HCT116 (cell line): Measurements from ENCODE around the gene PTPRS. TPM values are rescaled to one million over a fixed set of nuclear protein-coding genes. Genes with fewer than 3 reads are reported as not detected.
A peak's percentile ranks its signal among the peaks of the same experiment; 100 is the strongest.

Experiments
- ATAC-seq: fragments of 200-7000 bp; cut with Tn5 transposase; 2 replicates; pipeline ENCODE4 v1.9.1; 2020; ENCODE audit warnings: mild to moderate bottlenecking, moderate library complexity
- BruUV-seq: library from RNA; stranded (reverse); fragments of 400-500 nt; replicated peaks from 2 replicates; lab custom pipeline; 2021; lab: Mats Ljungman, UMichigan
- CTCF ChIA-PET: fragments of 300-600 bp; sonication (Branson Sonifier 250); formaldehyde crosslinking; loops from one replicate; lab custom pipeline; 2021; ENCODE audit warnings: antibody characterized with exemption; lab: Charles Lee
- POLR2A ChIA-PET: fragments of 300-600, 350-600 bp; sonication (Branson Sonifier 250); formaldehyde crosslinking; loops from one replicate; lab custom pipeline; 2021; ENCODE audit warnings: antibody characterized with exemption; lab: Charles Lee
- RAD21 ChIA-PET, 2 experiments: fragments of 300-600 bp; sonication (Branson Sonifier 250); formaldehyde crosslinking; loops; one replicate each; lab custom pipeline; 2023; ENCODE audit warnings: low total read pairs in 2 of 2; ENCODE audit not compliant: uncharacterized antibody in 2 of 2, unreplicated experiment in 2 of 2, low non-redundant PET in 1 of 2; lab: Charles Lee
- DNase-seq: peaks from one replicate; pipeline ENCODE4 v3.0.0-alpha.2; 2010; ENCODE audit warnings: low read depth, low spot score
- H2AFZ ChIP-seq: fragments of 200-600 bp; shearing (Covaris generic), sonication (generic); 2 replicates; pipeline ENCODE4 v1.6.1; 2017; ENCODE audit warnings: low read depth, mixed run types, mixed read lengths, antibody characterized with exemption, low read length; ENCODE audit not compliant: poor library complexity, severe bottlenecking
- H3K27ac ChIP-seq: 2 replicates; pipeline ENCODE4 v1.5.1; 2012; ENCODE audit warnings: low read depth, low read length
- H3K27me3 ChIP-seq: fragments of 200-600 bp; sonication (generic); 2 replicates; pipeline ENCODE4 v1.6.1; 2016; ENCODE audit warnings: mixed run types, low read length, mixed read lengths; ENCODE audit not compliant: insufficient read depth
- H3K36me3 ChIP-seq, 2 experiments: fragments of 200-500 bp in 1 of 2; fragments of 200-600 bp in 1 of 2; sonication (Bioruptor generic) in 1 of 2; sonication (generic) in 1 of 2; 2 replicates each; pipeline versions ENCODE4 v1.5.1 to v1.6.1; 2014 to 2016; ENCODE audit warnings: low read length in 2 of 2, inconsistent platforms in 1 of 2, mixed read lengths in 1 of 2, mixed run types in 1 of 2; ENCODE audit not compliant: insufficient read depth in 2 of 2, control insufficient read depth in 1 of 2
- H3K4me1 ChIP-seq, 2 experiments: fragments of 200-600 bp in 1 of 2; sonication (generic) in 1 of 2; 2 replicates each; pipeline versions ENCODE4 v1.5.1 to v1.6.1; 2012 to 2017; ENCODE audit warnings: low read length in 2 of 2, inconsistent platforms in 1 of 2, mild to moderate bottlenecking in 1 of 2, mixed read lengths in 1 of 2, mixed run types in 1 of 2, moderate library complexity in 1 of 2; ENCODE audit not compliant: insufficient read depth in 2 of 2, control insufficient read depth in 1 of 2
- H3K4me2 ChIP-seq: fragments of 200-600 bp; sonication (generic); 2 replicates; pipeline ENCODE4 v1.6.1; 2017; ENCODE audit warnings: mixed run types, low read length, mixed read lengths
- H3K4me3 ChIP-seq, 2 experiments: fragments of 200-600 bp in 1 of 2; sonication (generic) in 1 of 2; replicated peaks in 1 of 2; 2 replicates each; pipeline ENCODE4 v1.5.1; 2011 to 2016; ENCODE audit warnings: low read length in 2 of 2, control low read depth in 1 of 2, low read depth in 1 of 2, mild to moderate bottlenecking in 1 of 2, mixed read lengths in 1 of 2, mixed run types in 1 of 2
- H3K79me2 ChIP-seq: fragments of 200-600 bp; sonication (generic); 2 replicates; pipeline ENCODE4 v1.6.1; 2017; ENCODE audit warnings: mild to moderate bottlenecking, mixed run types, low read length, moderate library complexity, mixed read lengths; ENCODE audit not compliant: insufficient read depth
- H3K9ac ChIP-seq: fragments of 200-600 bp; sonication (generic); 2 replicates; pipeline ENCODE4 v1.6.1; 2016; ENCODE audit warnings: low read length, mixed read lengths
- H3K9me2 ChIP-seq: fragments of 200-600 bp; sonication (generic), shearing (Covaris generic); 2 replicates; pipeline ENCODE4 v1.6.1; 2017; ENCODE audit warnings: mixed run types, mild to moderate bottlenecking, moderate library complexity; ENCODE audit not compliant: insufficient read depth
- H3K9me3 ChIP-seq, 2 experiments: fragments of 200-500 bp in 1 of 2; fragments of 200-600 bp in 1 of 2; sonication (Bioruptor generic) in 1 of 2; sonication (generic) in 1 of 2; 2 replicates each; pipeline ENCODE4 v1.6.1; 2014 to 2017; ENCODE audit warnings: low read length in 2 of 2, mixed read lengths in 2 of 2, inconsistent platforms in 1 of 2, low read depth in 1 of 2, mild to moderate bottlenecking in 1 of 2, mixed run types in 1 of 2, moderate library complexity in 1 of 2; ENCODE audit not compliant: control insufficient read depth in 1 of 2, insufficient read depth in 1 of 2
- H4K20me1 ChIP-seq: fragments of 200-600 bp; sonication (generic), shearing (Covaris generic); 2 replicates; pipeline ENCODE4 v1.6.1; 2017; ENCODE audit warnings: mixed run types, mild to moderate bottlenecking, moderate library complexity; ENCODE audit not compliant: insufficient read depth
- CBX3 ChIP-seq: IDR thresholded peaks from 2 replicates; pipeline ENCODE4 v1.6.1; 2012; ENCODE audit warnings: low read depth
- ELF1 ChIP-seq: IDR thresholded peaks from 2 replicates; pipeline ENCODE4 v1.6.1; 2012; ENCODE audit warnings: low read depth, borderline replicate concordance
- EZH2 ChIP-seq: fragments of 200-600 bp; sonication (generic); IDR thresholded peaks from 2 replicates; pipeline ENCODE4 v1.6.1; 2017; ENCODE audit warnings: antibody characterized with exemption, mixed run types
- RAD21 ChIP-seq: IDR thresholded peaks from 2 replicates; pipeline ENCODE4 v1.6.1; 2012; ENCODE audit warnings: low read depth, mild to moderate bottlenecking
- YY1 ChIP-seq: IDR thresholded peaks from 2 replicates; pipeline ENCODE4 v1.6.1; 2011; ENCODE audit warnings: low read length, low read depth, moderate library complexity, mild to moderate bottlenecking; ENCODE audit not compliant: insufficient replicate concordance; ENCODE audit errors: extremely low read depth
- ZFX ChIP-seq: fragments of 450-650 bp; IDR thresholded peaks from 2 replicates; pipeline ENCODE4 v1.6.1; 2017
- ZNF274 ChIP-seq: fragments of 200-500 bp; sonication (Bioruptor generic); IDR thresholded peaks from 2 replicates; pipeline ENCODE4 v1.6.1; 2014; ENCODE audit warnings: mild to moderate bottlenecking, low read depth, low read length, inconsistent platforms
- intact Hi-C: fragments of 100-400 bp; cut with micrococcal nuclease; formaldehyde crosslinking; loops from 2 replicates; pipeline ENCODE4 v1.10.0; 2022
- total RNA-seq: library from RNA; stranded (reverse); gene quantifications from one replicate; pipeline ENCODE4 v1.2.1, GENCODE V29; 2021; ENCODE audit not compliant: unreplicated experiment
- TF ChIP-seq, protein P1 (sequence below): IDR thresholded peaks from 2 replicates; pipeline ENCODE4 v1.6.1; 2012
- TF ChIP-seq, protein P2 (sequence below), 3 experiments: fragments of 200-600 bp in 1 of 3; sonication (generic) in 1 of 3; IDR thresholded peaks in 2 of 3; conservative IDR thresholded peaks in 1 of 3; 2 replicates each; pipeline ENCODE4 v1.5.1; 2012 to 2017; ENCODE audit warnings: low read depth in 2 of 3, low read length in 2 of 3, antibody characterized with exemption in 1 of 3, borderline replicate concordance in 1 of 3, control low read depth in 1 of 3, mild to moderate bottlenecking in 1 of 3, mixed read lengths in 1 of 3, mixed run types in 1 of 3, moderate library complexity in 1 of 3; ENCODE audit not compliant: insufficient read depth in 1 of 3

The PTPRS gene
- total RNA-seq, 1 experiment from 2014 or later: 123 TPM

GRCh38 chr19:5369962-5370367 lies 29.4 kb upstream of the PTPRS start:
- Histone ChIP-seq H3K9me2 (no peaks in the 10 kb centered on the region), H3K27me3 (peaks cover 4% of the 10 kb centered on the region; the same call in 1 of the 2 replicates), H4K20me1 (no peaks in the 10 kb centered on the region), H3K36me3 (no peaks in the 10 kb centered on the region), H3K4me1 (no peaks in the 10 kb centered on the region), H3K4me3 (no peak overlapping the region), H3K4me2 (no peak overlapping the region), H3K9me3 (no peaks in the 10 kb centered on the region; a peak in 1 of 4 replicates), H3K79me2 (no peaks in the 10 kb centered on the region), H2AFZ (no peak overlapping the region), H3K27ac (no peak overlapping the region), H3K9ac (no peak overlapping the region)
- RAD21 ChIA-PET: no interaction called here
- CTCF ChIA-PET: no interaction called here
- DNase-seq (no peak), ATAC-seq (peak; percentile 99)
- POLR2A ChIA-PET: no interaction called here
- no TSS peak for BruUV-seq
- intact Hi-C loops: loop anchor here (1.0 to 10.0 kb wide), 2 partner anchors 165 to 208 kb away; no protein-coding TSS in a partner anchor
- TF ChIP-seq CBX3 (peak; percentile 48; the same call in 1 of the 2 replicates), RAD21 (peak; percentile 50), EZH2 (no peak), ZFX (no peak), ELF1 (no peak), ZNF274 (no peak), YY1 (no peak)
- TF ChIP-seq, protein P1, sequence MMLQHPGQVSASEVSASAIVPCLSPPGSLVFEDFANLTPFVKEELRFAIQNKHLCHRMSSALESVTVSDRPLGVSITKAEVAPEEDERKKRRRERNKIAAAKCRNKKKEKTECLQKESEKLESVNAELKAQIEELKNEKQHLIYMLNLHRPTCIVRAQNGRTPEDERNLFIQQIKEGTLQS: no peak
- TF ChIP-seq, protein P2, sequence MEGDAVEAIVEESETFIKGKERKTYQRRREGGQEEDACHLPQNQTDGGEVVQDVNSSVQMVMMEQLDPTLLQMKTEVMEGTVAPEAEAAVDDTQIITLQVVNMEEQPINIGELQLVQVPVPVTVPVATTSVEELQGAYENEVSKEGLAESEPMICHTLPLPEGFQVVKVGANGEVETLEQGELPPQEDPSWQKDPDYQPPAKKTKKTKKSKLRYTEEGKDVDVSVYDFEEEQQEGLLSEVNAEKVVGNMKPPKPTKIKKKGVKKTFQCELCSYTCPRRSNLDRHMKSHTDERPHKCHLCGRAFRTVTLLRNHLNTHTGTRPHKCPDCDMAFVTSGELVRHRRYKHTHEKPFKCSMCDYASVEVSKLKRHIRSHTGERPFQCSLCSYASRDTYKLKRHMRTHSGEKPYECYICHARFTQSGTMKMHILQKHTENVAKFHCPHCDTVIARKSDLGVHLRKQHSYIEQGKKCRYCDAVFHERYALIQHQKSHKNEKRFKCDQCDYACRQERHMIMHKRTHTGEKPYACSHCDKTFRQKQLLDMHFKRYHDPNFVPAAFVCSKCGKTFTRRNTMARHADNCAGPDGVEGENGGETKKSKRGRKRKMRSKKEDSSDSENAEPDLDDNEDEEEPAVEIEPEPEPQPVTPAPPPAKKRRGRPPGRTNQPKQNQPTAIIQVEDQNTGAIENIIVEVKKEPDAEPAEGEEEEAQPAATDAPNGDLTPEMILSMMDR (IDR thresholded peaks at IDR 0.05 in 2 of 3, conservative IDR thresholded peaks at IDR 0.05 in 1 of 3; ENCODE audit: borderline replicate concordance in 1 of 3, insufficient read depth in 1 of 3, low read depth in 2 of 3, low read length in 2 of 3): peak; percentile 52 to 92 (median 82); a peak in 5 of 6 replicates
